Astrocyte (in vitro differentiated cells and primary cell): ENCODE results near the gene JOSD1. TPM values are rescaled to one million over a fixed set of nuclear protein-coding genes. Genes with fewer than 3 reads are reported as not detected.

Source experiments
- DNase-seq: peaks from one replicate; pipeline ENCODE4 v3.0.0-alpha.2; 2010; ENCODE audit warnings: low read depth
- FAIRE-seq: peaks from 2 replicates; lab custom pipeline; 2011; peaks lifted over from hg19 to GRCh38; lab: Jason Lieb, UNC
- H2AFZ ChIP-seq: 2 replicates; pipeline ENCODE4 v1.6.0; 2012; ENCODE audit warnings: low read depth, low read length, inconsistent platforms
- H3K27ac ChIP-seq: 2 replicates; pipeline ENCODE4 v1.5.1; 2011; ENCODE audit warnings: low read depth, low read length, inconsistent platforms
- H3K27me3 ChIP-seq: 2 replicates; pipeline ENCODE4 v1.6.0; 2011; ENCODE audit warnings: low read length, inconsistent platforms; ENCODE audit not compliant: insufficient read depth
- H3K36me3 ChIP-seq: 2 replicates; pipeline ENCODE4 v1.5.1; 2011; ENCODE audit warnings: low read length, inconsistent platforms; ENCODE audit not compliant: insufficient read depth
- H3K4me1 ChIP-seq: 2 replicates; pipeline ENCODE4 v1.5.1; 2011; ENCODE audit warnings: low read length, inconsistent platforms; ENCODE audit not compliant: insufficient read depth
- H3K4me2 ChIP-seq: 2 replicates; pipeline ENCODE4 v1.6.0; 2012; ENCODE audit warnings: low read length, inconsistent platforms
- H3K4me3 ChIP-seq: 2 replicates; pipeline ENCODE4 v1.5.1; 2011; ENCODE audit warnings: low read depth, mild to moderate bottlenecking, low read length, inconsistent platforms; ENCODE audit not compliant: insufficient read depth
- H3K79me2 ChIP-seq: 2 replicates; pipeline ENCODE4 v1.6.0; 2012; ENCODE audit warnings: mild to moderate bottlenecking, low read length, inconsistent platforms; ENCODE audit not compliant: insufficient read depth
- H3K9ac ChIP-seq: 2 replicates; pipeline ENCODE4 v1.6.0; 2012; ENCODE audit warnings: mild to moderate bottlenecking, low read length, inconsistent platforms
- H3K9me3 ChIP-seq: 2 replicates; pipeline ENCODE4 v1.5.1; 2012; ENCODE audit warnings: low read depth, mild to moderate bottlenecking, low read length, inconsistent platforms; ENCODE audit not compliant: insufficient read depth
- H4K20me1 ChIP-seq: 2 replicates; pipeline ENCODE4 v1.6.0; 2012; ENCODE audit warnings: low read length, inconsistent platforms; ENCODE audit not compliant: insufficient read depth
- H3K27ac Mint-ChIP-seq: one replicate; pipeline ENCODE4 v1.8.0; 2021; ENCODE audit warnings: mild to moderate bottlenecking, mixed read lengths; ENCODE audit not compliant: unreplicated experiment
- H3K27me3 Mint-ChIP-seq: one replicate; pipeline ENCODE4 v1.8.0; 2021; ENCODE audit warnings: low read depth, mixed read lengths; ENCODE audit not compliant: unreplicated experiment
- H3K36me3 Mint-ChIP-seq: one replicate; pipeline ENCODE4 v1.8.0; 2021; ENCODE audit warnings: low read depth, mixed read lengths; ENCODE audit not compliant: unreplicated experiment
- H3K4me1 Mint-ChIP-seq: one replicate; pipeline ENCODE4 v1.8.0; 2021; ENCODE audit warnings: low read depth, mixed read lengths; ENCODE audit not compliant: unreplicated experiment
- H3K4me3 Mint-ChIP-seq: one replicate; pipeline ENCODE4 v1.8.0; 2021; ENCODE audit warnings: mild to moderate bottlenecking, moderate library complexity, mixed read lengths; ENCODE audit not compliant: unreplicated experiment
- H3K9me3 Mint-ChIP-seq: one replicate; pipeline ENCODE4 v1.8.0; 2021; ENCODE audit warnings: mild to moderate bottlenecking, mixed read lengths; ENCODE audit not compliant: unreplicated experiment
- EZH2 ChIP-seq: IDR thresholded peaks from 2 replicates; pipeline ENCODE4 v1.6.1; 2012; ENCODE audit warnings: mild to moderate bottlenecking, low read length, inconsistent platforms; ENCODE audit not compliant: insufficient read depth
- total RNA-seq: library from RNA; stranded (reverse); gene quantifications from 2 replicates; pipeline ENCODE4 v1.2.1, GENCODE V29; 2021
- TF ChIP-seq, protein P1 (sequence below): IDR thresholded peaks from 2 replicates; pipeline ENCODE4 v1.5.1; 2011; ENCODE audit warnings: low read depth, mild to moderate bottlenecking, inconsistent platforms, low read length, moderate library complexity; ENCODE audit not compliant: insufficient read depth

Gene JOSD1
- total RNA-seq, 1 donor from 2014 or later = 45.6 TPM

DNA sequence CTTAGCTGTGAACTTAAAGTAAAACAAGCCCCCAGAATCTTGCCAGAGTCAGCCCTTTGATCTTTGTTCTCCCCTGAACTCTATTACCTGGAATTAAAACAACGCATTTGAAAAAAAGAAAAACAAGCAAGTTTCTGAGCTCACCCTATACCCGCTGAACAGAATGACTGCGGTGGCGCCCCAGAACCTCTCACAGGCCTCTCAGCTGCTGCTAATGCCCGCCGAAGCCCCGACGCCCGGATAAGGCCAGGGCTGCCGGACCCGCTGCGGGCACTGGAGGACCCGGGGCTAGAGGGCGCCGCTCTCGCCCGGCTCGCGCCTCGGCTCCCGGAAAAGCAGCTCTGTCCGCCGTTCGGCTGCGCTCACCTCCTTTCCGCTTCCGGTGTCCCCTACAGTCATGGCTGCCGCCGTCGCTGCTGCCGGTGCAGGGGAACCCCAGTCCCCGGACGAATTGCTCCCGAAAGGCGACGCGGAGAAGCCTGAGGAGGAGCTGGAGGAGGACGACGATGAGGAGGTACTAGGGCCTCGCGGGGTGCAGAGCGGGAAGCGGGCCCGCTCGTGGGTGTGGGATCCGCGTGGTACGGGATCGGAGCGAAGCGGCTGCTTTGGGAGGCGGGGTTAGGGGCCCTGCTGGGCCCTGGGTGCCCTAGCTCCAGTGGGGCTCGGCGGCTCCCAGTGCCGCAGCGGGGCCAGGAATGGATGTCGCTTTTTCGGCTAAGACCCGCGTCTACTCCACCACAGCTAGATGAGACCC is 19.0 kb downstream of the JOSD1 start, which contains the start of gene TOMM22:
TOMM22 (plus strand) TSS at position 376 of the 754 bp plus-strand sequence; CDS start at position 398, 22 bp downstream.
- Mint-ChIP-seq H3K9me3 (no peaks in the 10 kb centered on the region), H3K27ac (peak within 1 kb of the TSS; percentile 92), H3K4me1 (peaks cover 2% of the 10 kb centered on the region), H3K27me3 (no peaks in the 10 kb centered on the region), H3K36me3 (peaks cover 20% of the 10 kb centered on the region), H3K4me3 (peak within 1 kb of the TSS; percentile 98)
- DNase-seq (peak; percentile 75), FAIRE-seq (no peak)
- H3K36me3 ChIP-seq = peaks cover 19% of the 10 kb centered on the region
- TF ChIP-seq EZH2 = no peak
- TF ChIP-seq, protein P1, sequence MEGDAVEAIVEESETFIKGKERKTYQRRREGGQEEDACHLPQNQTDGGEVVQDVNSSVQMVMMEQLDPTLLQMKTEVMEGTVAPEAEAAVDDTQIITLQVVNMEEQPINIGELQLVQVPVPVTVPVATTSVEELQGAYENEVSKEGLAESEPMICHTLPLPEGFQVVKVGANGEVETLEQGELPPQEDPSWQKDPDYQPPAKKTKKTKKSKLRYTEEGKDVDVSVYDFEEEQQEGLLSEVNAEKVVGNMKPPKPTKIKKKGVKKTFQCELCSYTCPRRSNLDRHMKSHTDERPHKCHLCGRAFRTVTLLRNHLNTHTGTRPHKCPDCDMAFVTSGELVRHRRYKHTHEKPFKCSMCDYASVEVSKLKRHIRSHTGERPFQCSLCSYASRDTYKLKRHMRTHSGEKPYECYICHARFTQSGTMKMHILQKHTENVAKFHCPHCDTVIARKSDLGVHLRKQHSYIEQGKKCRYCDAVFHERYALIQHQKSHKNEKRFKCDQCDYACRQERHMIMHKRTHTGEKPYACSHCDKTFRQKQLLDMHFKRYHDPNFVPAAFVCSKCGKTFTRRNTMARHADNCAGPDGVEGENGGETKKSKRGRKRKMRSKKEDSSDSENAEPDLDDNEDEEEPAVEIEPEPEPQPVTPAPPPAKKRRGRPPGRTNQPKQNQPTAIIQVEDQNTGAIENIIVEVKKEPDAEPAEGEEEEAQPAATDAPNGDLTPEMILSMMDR = peak; percentile 45
- H3K9me3 ChIP-seq = no peaks in the 10 kb centered on the region
- peak within 1 kb of the TSS; percentile 100 for H2AFZ ChIP-seq
- H3K4me2 ChIP-seq = peak within 1 kb of the TSS; percentile 95
- H4K20me1 ChIP-seq = no peaks in the 10 kb centered on the region
- H3K4me1 ChIP-seq = peaks cover 10% of the 10 kb centered on the region
- peak within 1 kb of the TSS; percentile 94 for H3K4me3 ChIP-seq
- H3K27ac ChIP-seq = peak within 1 kb of the TSS; percentile 76
- no peaks in the 10 kb centered on the region for H3K27me3 ChIP-seq
- H3K79me2 ChIP-seq = peaks cover 20% of the 10 kb centered on the region
- peak within 1 kb of the TSS; percentile 94 for H3K9ac ChIP-seq

DNA sequence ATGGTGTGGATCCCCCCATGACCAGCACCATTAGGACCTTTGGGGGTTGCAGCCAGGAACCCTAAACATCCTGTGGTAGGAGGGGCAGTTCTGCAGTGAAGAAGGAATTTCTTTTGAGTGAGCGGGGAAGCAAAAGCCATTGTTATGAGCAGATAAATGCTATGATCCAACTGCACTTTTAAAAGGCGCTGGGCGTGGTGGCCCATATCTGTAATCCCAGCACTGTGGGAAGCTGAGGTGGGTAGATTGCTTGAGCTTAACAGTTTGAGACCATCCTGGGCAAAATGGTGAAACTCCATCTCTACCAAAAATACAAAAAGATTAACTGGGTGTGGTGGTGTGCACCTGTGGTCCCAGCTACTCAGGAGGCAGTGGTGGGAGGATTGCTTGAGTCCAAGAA is 24.9 kb downstream of the JOSD1 start:
- H3K36me3 Mint-ChIP-seq = peaks cover 19% of the 10 kb centered on the region
- H3K27ac Mint-ChIP-seq = no peak overlapping the region
- no peak for FAIRE-seq

More for the DNA sequence above, 24.9 kb downstream of the JOSD1 start:
- no peaks in the 10 kb centered on the region for H3K27me3 Mint-ChIP-seq
- no peak overlapping the region for H3K4me3 Mint-ChIP-seq
- no peaks in the 10 kb centered on the region for H3K4me1 Mint-ChIP-seq
- Histone ChIP-seq H4K20me1 (no peaks in the 10 kb centered on the region), H3K4me2 (no peak overlapping the region), H3K27me3 (no peaks in the 10 kb centered on the region), H3K9ac (no peak overlapping the region), H3K4me3 (no peak overlapping the region), H3K9me3 (no peaks in the 10 kb centered on the region), H3K36me3 (peaks cover 6% of the 10 kb centered on the region), H3K4me1 (no peaks in the 10 kb centered on the region), H2AFZ (no peak overlapping the region), H3K27ac (no peak overlapping the region), H3K79me2 (no peaks in the 10 kb centered on the region)
- H3K9me3 Mint-ChIP-seq = no peaks in the 10 kb centered on the region
- DNase-seq = no peak
- TF ChIP-seq EZH2 = no peak
- TF ChIP-seq, protein P1 = no peak
